ENCODE results near the gene OR2B6.
"Not testable (repeated sequence)": the region's sequence is repeated elsewhere in the genome, so short reads cannot be mapped to it uniquely, and the experiment has no call there.

OR2B6 gene

DNA sequence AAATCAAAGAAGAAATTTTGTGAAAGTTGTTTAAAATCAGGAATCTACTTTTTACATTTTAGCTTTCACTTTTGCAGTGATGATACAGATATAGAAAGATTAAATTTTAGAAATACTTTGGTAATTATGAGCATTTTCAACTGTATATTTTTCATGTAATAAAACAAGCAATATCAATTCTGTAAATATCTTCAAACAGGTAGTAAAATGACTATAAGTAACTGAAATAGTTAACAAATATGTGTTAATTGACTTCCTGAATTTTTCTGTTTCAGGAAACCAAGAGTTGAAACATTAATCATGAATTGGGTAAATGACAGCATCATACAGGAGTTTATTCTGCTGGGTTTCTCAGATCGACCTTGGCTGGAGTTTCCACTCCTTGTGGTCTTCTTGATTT is at the start of gene OR2B6:
TSS of gene OR2B6 (plus strand) at position 301 of the 400 bp plus-strand sequence. CDS start at position 301, 0 bp downstream.
- no peak for DNase-seq (ENCODE audit: low spot score)
- TF ChIP-seq, protein P1, sequence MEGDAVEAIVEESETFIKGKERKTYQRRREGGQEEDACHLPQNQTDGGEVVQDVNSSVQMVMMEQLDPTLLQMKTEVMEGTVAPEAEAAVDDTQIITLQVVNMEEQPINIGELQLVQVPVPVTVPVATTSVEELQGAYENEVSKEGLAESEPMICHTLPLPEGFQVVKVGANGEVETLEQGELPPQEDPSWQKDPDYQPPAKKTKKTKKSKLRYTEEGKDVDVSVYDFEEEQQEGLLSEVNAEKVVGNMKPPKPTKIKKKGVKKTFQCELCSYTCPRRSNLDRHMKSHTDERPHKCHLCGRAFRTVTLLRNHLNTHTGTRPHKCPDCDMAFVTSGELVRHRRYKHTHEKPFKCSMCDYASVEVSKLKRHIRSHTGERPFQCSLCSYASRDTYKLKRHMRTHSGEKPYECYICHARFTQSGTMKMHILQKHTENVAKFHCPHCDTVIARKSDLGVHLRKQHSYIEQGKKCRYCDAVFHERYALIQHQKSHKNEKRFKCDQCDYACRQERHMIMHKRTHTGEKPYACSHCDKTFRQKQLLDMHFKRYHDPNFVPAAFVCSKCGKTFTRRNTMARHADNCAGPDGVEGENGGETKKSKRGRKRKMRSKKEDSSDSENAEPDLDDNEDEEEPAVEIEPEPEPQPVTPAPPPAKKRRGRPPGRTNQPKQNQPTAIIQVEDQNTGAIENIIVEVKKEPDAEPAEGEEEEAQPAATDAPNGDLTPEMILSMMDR (IDR thresholded peaks at IDR 0.05; ENCODE audit: borderline replicate concordance, control extremely low read depth, extremely low read depth, insufficient read depth, missing control alignments) = no peak
- in situ Hi-C loops (cut with MboI; ENCODE audit: low sequenced_read_pairs, unreplicated experiment) = no loop called here

DNA sequence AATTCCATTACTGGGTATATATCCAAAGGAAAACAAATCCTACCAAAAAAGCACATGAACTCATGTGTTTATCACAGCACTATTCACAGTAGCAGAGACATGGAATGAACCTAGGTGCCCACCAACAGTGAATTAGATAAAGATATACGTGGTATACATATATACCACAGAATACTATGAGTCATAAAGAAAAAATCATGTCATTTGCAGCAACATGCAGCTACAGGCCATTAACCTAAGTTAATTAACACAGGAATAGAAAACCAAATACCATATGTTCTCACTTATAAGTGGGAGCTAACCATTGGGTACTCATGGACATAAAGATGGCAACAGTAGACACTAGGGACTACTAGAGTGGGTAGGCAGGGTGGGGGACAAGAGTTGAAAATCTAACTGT is 49.0 kb upstream of the OR2B6 start:
- no peak for DNase-seq (ENCODE audit: low spot score)
- TF ChIP-seq, protein P1 (IDR thresholded peaks at IDR 0.05; ENCODE audit: borderline replicate concordance, control extremely low read depth, extremely low read depth, insufficient read depth, missing control alignments) = no peak
- in situ Hi-C loops (cut with MboI; ENCODE audit: low sequenced_read_pairs, unreplicated experiment) = no loop called here

DNA sequence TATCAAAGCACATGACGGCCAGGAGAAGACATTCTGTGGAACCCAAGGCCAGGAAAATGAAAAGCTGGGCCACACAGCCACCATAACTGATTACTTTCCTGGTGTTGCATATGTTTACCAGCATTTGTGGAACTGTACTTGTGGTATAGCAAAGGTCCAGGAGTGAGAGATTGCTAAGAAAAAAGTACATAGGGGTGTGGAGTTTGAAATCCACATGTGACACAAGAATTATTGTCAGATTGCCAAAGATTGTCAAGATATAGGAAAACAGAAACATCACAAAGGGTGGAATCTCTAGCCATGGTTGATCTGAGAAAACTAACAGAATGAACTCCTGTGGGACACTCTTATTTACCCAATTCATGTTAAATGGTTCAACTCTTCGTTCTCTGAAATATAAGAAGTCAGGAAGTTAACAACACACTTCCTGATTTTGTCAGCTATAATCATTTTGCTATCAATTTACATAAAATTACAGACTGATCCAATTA is 45.0 kb upstream of the OR2B6 start, which contains the start of gene OR2B2:
TSS of gene OR2B2 (minus strand) at position 441 of the 491 bp plus-strand sequence. CDS start at position 364, 77 bp downstream.
- TF ChIP-seq, protein P1 (IDR thresholded peaks at IDR 0.05; ENCODE audit: borderline replicate concordance, control extremely low read depth, extremely low read depth, insufficient read depth, missing control alignments) = no peak
- DNase-seq (ENCODE audit: low spot score) = no peak
- in situ Hi-C loops (cut with MboI; ENCODE audit: low sequenced_read_pairs, unreplicated experiment) = no loop called here

DNA sequence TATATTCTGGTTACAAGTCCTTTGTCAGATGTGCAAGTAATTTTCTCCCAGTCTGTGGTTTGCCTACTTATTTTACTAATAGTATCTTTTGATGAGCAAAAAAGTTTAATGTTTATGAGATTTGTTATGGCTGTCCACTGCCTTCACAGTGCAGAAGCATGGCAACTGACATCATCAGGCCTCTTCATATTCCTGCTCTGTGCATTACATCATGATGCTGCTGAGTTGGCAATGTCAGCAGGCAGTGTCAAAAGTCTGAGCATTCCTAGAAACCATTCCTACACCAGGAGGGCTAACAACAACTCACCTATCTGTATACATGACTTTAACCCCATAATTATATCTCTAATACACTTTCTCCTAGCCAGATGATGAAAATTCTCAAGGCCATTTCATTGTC is 34.1 kb upstream of the OR2B6 start:
- DNase-seq (ENCODE audit: low spot score) = no peak
- TF ChIP-seq, protein P1 (IDR thresholded peaks at IDR 0.05; ENCODE audit: borderline replicate concordance, control extremely low read depth, extremely low read depth, insufficient read depth, missing control alignments) = no peak
- in situ Hi-C loops (cut with MboI; ENCODE audit: low sequenced_read_pairs, unreplicated experiment) = no loop called here

DNA sequence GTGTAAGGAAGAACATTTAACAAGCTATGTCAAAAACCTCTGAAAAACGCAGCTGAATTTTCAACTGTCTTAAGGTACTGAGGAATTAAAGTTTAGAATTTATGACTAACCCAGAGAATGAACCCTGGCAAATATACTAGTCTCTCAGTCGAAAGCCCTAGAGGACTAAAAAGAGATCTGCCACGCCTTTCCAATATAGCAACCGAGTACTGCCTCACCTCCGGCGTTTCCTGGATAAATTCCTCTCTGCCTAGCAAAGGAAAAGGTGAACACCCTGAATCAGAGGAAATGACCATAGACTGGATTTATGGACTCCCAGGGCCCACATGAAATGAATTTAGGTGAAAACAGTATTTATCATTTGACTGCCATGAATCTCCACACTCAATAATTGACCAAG is 32.9 kb upstream of the OR2B6 start:
- in situ Hi-C loops (cut with MboI; ENCODE audit: low sequenced_read_pairs, unreplicated experiment) = no loop called here
- DNase-seq (ENCODE audit: low spot score) = no peak
- TF ChIP-seq, protein P1 (IDR thresholded peaks at IDR 0.05; ENCODE audit: borderline replicate concordance, control extremely low read depth, extremely low read depth, insufficient read depth, missing control alignments) = no peak

DNA sequence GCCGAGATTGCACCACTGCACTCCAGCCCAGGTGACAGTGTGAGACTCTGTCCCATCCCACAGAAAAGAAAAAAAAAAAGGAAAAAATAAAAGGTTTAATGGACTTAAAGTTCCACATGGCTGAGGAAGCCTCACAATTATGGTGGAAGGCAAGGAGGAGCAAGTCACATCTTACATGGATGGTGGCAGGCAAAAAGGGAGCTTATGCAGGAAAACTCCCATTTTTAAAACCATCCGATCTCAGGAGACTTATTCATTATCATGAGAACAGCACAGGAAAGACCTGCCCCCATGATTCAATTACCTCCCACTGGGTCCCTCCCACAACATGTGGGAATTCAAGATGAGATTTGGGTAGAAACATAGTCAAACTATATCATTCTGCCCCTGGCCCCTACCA is 29.0 kb upstream of the OR2B6 start:
- in situ Hi-C loops (cut with MboI; ENCODE audit: low sequenced_read_pairs, unreplicated experiment); DNase-seq (ENCODE audit: low spot score): not testable (repeated sequence)

DNA sequence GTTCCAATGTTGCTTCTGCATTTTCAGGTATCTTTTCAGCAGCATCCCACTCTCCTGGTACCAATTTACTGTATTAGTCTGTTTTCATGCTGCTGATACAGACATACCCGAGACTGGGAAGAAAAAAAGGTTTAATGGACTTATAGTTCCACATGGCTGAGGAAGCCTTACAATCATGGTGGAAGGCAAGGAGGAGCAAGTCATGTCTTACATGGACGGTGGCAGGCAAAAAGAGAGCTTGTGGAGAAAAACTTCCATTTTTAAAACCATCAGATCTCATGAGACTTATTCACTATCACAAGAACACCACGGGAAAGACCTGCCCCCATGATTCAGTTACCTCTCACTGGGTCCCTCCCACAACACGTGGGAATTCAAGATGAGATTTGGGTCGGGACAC is 27.1 kb upstream of the OR2B6 start:
- in situ Hi-C loops (cut with MboI; ENCODE audit: low sequenced_read_pairs, unreplicated experiment); DNase-seq (ENCODE audit: low spot score): not testable (repeated sequence)

DNA sequence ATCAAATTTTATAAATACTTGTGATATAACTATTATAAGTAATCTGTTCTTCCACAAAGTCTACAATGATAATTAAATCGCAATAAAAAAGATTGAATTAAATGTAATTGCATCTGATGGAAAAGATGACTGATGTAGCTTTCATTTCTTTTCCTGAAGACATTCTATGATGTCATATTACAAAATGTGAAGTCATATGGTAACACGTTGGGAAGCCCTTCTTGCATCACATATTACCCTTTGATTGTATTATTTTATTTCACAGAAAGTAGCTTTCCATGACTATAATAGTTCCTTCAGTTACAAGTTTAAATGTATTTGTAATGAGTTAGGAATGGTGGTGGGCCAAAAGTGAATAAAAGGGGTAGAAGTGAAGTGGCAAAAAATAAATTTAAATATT is 25.8 kb upstream of the OR2B6 start:
- in situ Hi-C loops (cut with MboI; ENCODE audit: low sequenced_read_pairs, unreplicated experiment) = no loop called here
- TF ChIP-seq, protein P1 (IDR thresholded peaks at IDR 0.05; ENCODE audit: borderline replicate concordance, control extremely low read depth, extremely low read depth, insufficient read depth, missing control alignments) = no peak
- no peak for DNase-seq (ENCODE audit: low spot score)
